ENCODE results near the gene CRAT.
"Not testable (repeated sequence)": the region's sequence is repeated elsewhere in the genome, so short reads cannot be mapped to it uniquely, and the experiment has no call there.

Gene CRAT

DNA sequence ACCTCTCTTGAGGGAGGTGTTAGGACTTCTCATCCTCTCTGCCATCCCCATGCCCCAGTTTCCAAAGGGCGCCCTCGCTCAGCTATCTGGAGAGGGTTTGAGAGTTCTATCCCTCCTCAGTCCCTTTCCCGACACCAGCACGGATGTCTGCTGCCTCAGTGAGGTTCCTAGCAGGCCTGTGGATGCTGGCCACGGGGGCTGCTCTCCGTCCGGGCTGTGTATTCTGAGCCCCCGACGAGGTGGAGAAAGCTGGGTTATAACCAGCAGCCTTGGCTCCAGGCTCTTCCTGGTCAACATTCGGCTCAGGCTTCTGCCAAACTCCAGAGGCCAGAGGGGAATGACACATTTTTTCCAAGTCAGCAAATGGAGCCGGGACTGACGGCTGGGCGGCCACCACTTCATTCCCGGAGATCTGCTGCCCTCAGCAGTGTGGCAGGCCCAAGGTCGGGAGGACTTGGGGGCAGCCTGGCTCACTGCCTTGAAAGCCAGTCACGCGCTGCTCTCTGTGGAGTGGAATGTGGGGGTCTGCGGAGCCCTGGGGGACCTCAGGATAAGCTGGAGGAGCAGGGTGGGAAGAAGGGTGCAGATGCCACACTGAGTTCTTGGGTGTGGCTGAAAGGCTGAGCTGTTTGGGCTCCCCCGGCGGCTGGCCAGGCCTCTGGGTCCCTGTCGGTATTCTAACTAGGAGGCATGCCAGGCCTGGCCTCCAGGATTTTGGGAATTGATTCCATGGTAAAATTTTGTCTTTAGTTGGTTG is 28.1 kb upstream of the CRAT start:
- DNase-seq (ENCODE audit: low read depth) = peak; percentile 92

DNA sequence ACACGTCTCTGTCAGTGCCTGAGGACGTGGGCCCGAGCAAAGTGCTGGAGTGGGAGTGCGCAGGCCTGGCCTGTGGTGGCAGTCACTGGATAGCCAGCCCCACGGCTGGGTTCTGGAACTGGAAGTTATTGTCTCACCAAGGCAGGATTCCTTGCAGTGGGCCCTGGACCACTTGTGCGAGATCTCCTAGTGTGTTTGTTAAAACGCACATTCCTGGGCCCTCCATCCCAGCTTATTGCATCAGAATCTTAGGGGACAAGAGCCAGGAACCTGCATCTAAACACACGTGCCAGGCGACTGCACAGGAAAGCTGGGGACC is 27.5 kb upstream of the CRAT start:
- DNase-seq (ENCODE audit: low read depth) = no peak

DNA sequence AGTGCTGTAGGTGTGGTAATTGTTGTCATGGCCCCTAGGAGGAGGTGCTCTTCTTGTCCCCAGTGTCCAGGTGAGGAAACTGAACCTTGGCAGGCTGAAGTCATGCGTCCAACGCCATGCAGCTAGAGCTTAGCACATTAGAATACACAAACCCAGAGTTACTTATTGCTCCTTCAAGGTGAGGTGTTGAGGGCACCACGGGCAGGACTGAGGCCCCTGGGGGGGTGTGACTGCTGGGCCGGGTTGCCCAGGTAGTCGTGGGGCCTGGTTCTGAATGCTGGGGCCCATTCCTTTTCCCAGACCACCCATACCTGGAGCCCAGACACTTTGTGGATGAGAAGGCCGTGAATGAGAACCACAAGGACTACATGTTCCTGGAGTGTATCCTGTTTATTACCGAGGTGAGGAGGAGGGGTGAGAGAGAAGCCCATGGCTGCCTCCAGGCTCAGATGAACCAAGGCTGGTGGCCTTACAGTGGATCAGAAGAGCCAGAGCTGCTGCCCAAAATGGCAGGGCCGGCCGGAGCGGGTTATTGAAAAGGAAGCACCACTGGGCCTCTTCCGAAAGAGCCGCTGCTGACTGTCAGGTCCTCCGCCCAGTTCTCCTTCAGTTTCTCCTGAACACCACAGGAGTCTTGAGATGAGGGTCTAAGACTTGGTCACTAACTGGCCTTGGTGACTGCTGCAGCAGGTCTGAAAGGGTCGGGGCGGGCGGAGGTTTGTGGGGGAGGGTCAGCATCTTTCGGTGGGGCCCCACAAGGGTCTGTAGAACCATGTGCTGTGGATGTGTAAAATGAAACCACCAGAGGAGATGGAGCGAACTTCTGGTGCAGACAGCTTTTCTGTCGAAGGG is 26.9 kb upstream of the CRAT start:
- no peak for DNase-seq (ENCODE audit: low read depth)

DNA sequence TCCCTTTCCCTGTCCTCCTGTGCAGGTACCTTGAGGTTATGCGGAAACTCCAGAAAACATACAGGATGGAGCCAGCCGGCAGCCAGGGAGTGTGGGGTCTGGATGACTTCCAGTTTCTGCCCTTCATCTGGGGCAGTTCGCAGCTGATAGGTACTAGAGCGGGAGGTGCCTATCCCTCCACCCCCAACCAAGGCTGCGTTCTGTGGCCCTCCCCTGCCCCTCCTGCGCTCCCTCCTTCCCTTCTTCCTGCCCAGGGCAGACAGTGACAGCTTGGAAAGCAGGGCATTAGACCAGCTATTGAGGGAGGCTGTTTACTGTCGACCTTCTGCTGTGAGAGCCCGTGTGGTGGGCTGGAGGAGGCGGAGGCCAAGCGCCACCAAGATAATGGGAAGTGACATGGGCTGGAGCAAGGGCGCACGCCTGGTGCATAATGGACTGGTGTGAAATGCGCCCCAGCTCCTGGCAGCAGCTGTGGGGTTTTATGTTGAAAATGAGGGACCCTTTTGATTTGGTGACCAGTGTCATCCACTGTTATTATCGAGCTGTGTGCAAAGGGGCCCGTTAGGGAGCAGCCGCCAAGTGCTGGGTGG is 25.9 kb upstream of the CRAT start:
- no peak for DNase-seq (ENCODE audit: low read depth)

DNA sequence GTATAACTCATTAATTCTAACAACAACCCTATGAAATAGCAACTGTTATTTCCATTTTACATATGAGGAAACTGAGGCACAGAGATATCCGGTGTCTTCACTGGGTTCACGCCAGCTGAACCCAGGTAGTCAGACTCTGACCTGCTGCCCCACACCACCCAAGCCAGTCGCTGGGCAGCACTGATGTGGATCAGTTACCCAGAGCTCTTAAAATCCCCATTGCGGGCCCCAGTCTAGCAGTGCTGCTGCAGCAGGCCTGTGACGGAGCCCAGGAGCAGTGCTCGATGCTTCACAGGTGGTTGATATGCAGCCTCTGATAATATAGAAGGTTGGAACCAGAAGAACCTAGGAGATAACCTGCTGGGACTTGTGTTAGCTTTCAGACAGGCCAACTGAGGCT is 24.9 kb upstream of the CRAT start:
- no peak for DNase-seq (ENCODE audit: low read depth)

DNA sequence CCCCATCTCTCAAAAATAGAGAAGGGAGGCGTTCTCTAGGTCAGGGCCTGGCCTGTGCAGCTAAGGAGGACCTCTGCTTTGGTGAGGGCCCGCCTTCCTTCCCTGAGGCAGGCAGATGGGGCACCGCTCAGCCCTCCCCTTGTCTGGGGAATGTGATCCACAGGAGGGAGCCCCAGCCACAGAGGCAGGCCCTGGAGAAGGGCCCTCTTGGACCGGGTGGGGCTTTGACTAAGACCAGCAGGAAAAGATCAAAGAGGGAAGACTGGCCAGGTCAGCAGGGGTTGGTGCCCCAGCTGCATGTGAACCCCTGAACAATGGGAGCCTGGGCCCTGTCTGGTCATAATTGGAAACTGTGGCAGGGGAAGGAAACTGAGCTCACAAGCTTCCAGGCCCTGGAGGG is 22.5 kb upstream of the CRAT start:
- no peak for DNase-seq (ENCODE audit: low read depth)

DNA sequence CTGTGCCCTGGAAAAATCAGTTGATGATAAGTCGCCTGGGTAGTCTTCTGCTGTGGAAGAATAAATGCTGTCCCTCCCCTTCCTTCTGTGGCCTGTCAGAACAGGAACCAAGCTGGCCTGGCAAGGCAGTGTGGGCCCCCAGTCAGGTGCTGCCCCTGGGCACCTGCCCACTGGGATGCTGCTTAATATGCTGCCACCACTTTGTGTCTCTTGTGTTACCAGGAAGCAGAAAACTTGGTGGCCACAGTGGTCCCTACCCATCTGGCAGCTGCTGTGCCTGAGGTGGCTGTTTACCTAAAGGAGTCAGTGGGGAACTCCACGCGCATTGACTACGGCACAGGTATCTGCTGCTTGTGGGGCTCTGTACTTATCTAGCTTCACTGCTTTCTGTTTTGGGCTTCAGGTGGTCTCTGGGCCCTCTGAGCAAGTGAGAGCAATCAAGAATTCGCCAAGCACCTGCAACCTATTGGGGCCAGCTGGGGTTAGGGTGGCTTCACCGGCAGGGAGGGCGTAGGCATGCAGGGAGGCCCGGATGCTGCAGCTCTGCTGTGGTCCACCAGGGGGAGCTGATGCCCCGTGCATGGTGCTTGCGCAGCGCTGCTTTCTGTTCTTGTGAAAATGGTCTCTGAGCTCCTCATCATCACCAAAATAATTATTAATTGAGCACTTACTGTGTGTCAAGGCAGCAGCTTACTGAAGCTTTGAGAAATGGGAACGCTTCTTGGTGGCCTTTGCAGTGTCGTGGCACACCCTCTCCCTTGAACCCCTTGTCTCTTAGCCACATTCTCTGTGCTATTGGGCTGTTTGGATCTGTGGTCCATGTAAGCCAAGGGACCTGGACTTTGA is 20.9 kb upstream of the CRAT start:
- no peak for DNase-seq (ENCODE audit: low read depth)

DNA sequence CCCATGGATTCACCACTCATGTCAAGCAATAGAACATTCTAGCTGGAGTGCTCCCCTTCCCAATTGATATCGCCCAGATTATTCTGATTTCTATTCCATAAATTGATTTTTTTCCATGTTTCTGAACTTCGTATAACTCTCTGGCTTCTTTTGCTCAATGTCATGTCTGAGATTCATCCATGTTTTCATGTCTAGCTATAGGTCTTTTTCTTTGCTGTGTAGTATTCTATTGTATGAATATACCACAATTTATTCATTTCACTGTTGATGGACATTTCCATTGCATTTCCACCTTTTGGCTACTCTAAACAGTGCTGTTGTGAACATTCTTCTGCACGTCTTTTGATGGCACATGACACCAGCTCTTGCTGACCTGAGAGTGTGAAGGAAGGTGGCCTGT is 20.2 kb upstream of the CRAT start:
- no peak for DNase-seq (ENCODE audit: low read depth)

DNA sequence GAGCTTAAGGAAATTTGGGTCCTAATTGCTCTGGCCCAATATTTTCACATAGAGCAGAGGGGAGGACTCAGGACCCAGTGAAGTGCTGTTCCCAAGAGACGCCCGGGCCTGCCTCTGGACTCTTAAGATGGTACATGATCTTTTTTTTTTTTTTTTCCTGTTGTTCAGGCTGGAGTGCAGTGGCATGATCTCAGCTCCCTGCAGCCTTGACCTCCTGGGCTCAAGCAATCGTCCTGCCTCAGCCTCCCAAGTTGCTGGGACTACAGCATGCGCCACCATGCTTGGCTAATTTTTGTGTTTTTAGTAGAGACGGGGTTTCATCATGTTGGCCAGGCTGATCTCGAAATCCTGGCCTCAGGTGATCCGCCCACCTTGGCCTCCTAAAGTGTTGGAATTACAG is 19.7 kb upstream of the CRAT start:
- not testable (repeated sequence) for DNase-seq (ENCODE audit: low read depth)

DNA sequence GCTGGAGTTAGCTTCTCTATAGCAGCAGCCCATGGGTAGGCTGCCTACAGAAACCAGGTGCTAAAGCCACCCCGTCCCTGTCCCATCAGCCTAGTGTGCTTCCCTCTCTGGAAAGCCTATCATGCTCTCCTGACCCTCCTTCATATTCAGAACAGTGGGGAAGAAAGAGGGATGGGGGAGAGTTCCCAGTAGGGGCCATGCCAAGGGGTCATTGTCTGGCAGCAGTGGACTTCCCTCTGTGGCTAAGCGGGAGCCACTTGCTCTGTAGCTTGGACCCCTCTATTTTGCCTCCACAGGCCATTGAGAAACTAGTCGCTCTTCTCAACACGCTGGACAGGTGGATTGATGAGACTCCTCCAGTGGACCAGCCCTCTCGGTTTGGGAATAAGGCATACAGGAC is 18.1 kb upstream of the CRAT start:
- no peak for DNase-seq (ENCODE audit: low read depth)

DNA sequence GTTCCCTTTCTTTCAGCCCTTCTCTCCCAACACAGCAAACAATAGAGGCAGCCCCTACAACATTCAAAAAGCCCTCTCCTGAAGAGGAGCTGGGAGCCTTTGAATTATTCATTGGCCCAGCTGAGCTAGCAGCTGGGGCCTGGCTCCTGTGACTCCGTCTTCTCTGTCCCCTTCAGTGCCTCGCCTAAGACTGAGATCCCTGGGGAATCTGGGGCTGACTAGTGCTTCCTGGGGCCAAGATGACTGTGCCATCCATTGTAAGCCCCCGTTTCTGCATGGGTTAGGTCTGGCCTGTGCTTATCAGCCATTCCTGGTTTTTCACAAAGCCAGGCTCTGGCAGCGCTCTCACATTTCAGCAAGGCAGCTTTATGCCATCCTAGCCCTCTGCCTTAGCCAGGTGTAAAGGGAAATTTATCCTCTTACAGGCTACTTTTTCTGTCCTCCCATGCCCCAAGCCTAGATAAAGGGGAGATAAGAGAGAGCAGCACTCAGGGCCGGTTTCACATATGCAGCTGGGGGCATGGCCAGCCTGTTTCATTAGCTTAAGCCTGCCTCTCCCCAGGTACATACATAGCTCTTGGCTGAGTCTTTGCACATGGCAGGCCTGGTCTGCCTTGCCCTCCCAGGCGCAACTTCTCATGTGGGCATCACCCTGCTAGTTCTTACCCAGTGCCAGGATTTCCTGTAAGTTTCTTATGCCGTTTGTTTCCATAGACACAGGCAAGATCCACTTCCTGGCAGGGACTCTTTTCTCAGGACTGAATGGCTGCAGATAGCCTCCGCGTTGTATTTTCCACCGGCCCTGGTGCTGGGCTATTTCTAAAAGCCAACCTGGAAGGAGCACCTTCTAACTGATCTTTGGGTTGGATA is 16.4 kb upstream of the CRAT start:
- no peak for DNase-seq (ENCODE audit: low read depth)

DNA sequence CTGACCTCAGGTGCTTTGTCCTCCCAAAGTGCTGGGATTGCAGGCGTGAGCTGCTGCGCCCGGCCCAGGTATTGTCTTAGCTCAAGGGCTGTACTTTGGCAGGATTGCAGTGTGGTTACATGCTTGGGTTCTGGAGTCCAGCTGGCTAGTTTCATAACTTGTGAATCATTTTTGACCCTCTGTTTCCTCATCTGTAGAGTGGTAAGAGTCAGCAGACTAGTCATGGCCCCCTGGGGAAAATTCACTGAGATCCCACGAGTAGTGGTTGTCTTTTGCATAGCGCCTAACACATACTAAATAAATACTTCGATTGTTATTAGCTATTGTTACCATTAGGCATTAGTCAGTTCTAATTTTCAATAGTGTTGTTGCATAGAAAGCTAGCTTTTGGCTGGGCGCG is 14.9 kb upstream of the CRAT start:
- peak; percentile 95 for DNase-seq (ENCODE audit: low read depth)

DNA sequence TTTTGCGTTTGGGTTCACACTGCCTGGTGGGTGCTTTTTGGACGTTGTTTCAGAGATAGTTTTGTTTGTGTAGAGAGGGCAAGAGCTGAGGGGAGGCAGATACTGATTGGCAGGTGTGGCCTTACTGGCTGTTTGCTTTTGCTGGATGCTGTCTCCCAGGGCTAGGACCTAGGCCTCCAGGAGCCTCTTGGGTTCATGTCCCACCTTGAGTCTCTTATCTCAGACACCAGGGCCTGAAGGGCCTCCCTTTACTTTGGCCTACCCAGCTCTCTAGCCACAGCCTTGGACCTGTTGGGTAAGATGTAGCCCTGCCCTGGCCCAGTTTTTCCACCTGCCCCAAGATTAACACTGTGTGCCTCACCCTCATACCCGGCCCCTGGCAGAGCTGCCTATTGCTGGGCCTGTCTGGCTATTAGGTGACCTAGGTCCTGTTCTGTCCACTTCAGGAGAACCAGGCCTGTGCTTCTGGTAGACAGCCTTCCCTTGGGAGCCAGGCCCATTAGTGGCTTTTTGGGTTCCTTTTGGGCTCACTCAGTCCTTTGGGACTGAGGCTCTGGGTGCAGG is 14.0 kb upstream of the CRAT start:
- no peak for DNase-seq (ENCODE audit: low read depth)

DNA sequence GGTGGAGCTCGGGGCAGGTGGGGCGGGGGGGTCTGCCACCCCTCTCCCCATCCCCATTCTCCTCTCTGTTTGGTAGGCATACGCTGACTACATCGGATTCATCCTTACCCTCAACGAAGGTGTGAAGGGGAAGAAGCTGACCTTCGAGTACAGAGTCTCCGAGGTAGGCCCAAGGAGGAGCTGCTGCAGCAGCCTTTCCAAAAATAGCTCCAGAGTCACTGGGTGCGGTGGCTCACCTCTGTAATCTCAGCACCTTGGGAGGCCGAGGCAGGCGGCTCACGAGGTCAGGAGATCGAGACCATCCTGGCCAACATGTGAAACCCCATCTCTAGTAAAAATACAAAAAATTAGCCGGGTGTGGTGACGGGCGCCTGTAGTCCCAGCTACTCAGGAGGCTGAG is 12.4 kb upstream of the CRAT start:
- DNase-seq (ENCODE audit: low read depth) = not testable (repeated sequence)

DNA sequence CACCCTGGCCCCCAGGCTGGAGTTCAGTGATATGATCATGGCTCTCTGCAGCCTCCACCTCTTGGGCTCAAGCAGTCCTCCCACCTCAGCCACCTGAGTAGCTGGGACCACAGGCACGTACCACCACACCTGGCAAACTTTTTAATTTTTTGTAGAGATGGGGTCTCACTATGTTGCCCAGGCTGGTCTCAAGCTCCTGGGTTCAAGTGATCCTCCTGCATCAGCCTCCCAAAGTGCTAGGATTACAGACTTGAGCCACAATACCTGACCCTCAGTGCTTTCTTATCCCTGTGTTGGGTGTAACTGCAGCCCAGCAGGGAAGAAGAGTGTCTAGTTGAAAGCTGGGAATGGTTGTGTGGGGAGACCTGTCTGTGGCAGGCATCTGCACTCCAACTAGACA is 11.5 kb upstream of the CRAT start:
- DNase-seq (ENCODE audit: low read depth) = no peak

DNA sequence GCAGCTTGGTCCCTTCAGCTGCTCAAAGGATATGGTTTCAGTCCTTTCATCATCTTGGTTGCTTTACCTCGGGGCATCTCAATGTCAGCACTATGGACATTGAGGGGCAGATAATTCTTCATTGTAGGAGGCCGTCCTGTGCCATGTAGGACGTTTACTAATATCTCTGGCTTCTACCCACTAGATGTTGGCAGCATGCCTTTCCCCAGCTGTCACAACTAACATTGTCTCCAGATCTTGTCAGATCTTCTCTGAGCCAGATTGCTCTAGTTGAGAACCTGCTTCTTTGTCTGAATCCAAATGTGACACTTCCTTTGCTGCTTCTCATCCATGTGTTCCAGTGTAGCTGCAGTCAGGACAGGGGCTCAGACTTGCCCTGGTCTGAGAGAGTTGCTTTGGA is 10.9 kb upstream of the CRAT start:
- DNase-seq (ENCODE audit: low read depth) = no peak

DNA sequence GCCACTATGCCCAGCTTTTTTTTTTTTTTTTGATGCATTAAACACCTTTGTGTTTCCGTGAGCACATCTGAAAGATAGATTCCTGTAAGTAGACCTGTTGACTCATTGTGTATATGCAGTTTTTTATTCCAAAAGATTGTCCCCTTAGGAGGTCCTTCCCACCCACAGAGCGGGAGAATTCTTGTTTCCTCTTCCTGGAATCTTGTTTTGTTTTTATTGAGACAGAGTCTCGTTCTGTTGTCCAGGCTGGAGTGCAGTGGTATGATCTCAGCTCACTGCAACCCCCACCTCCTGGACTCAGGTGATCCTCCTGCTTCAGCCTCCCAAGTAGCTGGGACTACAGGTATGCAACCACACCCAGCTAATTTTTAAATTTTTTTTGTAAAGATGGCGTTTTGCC is 8.2 kb upstream of the CRAT start:
- DNase-seq (ENCODE audit: low read depth) = no peak

DNA sequence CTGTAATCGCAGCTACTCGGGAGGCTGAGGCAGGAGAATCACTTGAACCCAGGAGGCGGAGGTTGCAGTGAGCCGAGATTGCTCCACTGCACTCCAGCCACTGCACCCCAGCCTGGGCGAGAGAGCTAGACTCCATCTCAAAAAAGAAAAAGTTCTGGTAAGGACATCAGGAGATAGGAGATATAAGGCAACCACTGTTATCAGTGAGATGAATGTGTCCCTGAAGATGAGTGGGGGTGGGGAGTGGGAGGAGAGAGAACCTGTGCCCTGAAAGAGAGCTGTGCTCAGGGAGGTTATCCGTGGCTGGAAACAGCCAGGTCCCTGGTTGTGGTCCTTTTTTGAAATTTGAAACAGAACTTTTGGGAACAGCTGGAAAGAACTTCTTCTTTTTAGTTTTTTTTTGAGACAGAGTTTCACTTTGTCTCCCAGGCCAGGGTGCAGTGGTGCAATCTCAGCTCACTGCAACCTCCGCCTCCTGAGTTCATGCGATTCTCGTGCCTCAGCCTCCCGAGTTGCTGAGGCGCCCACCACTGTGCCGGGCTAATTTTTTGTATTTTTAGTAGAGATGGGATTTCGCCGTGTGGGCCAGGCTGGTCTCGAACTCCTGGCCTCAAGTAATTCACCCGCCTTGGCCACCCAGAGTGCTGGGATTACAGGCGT is 3.2 kb upstream of the CRAT start:
- DNase-seq (ENCODE audit: low read depth) = no peak

DNA sequence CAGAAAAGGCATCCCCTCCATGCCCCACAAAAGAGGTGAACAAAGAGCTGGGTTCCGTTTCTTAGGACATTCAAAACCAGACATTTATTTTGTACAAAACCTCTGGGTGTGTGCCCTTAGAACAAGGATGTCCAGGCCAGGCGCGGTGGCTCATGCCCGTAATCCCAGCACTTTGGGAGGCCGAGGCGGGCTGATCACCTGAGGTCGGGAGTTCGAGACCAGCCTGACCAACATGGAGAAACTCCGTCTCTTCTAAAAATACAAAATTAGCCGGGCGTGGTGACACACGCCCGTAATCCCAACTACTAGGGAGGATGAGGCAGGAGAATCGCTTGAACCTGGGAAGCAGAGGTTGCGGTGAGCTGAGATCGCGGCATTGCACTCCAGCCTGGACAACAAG is 1.9 kb upstream of the CRAT start:
- DNase-seq (ENCODE audit: low read depth) = not testable (repeated sequence)

DNA sequence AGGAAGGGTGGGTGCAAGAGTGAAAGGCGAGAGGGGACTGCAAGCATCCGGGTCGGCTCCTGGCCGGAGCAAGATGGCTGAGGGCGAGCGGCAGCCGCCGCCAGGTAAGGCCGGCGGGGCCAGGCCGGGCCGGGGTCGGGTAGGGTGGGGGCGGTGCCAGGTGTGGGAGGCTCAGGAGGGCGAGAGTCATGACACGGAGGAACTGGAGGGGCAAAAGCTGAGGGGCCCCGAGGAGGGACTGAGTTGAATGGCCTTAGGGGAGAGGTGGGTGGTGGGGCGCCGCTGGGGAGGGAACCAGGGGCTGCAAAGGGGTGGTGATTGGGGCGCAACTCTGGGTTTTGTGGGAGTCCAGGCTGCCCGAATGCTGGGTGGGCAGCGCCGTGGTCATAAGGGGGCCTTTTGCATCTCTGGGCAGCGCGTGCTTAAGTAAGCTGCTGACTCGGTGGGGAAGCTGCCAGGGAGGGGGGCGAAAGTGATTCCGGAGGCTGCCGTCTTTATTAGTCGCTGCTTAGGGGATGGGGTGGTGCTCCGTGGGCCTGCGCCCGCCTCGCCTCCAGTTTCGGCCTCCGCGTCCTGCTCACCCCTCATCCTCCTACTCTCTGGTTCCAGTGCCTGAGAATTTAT is 1.0 kb upstream of the CRAT start:
- no peak for DNase-seq (ENCODE audit: low read depth)
